IPS DF 4.7 (cell line): ENCODE data around the gene LGALS7B.
"Not testable (repeated sequence)": the region's sequence is repeated elsewhere in the genome, so short reads cannot be mapped to it uniquely, and the experiment has no call there.

Experiments
- DNase-seq: peaks from one replicate; pipeline ENCODE4 v3.0.0-alpha.2; 2013; ENCODE audit warnings: low spot score; ENCODE audit errors: extremely low read depth

The LGALS7B gene

DNA sequence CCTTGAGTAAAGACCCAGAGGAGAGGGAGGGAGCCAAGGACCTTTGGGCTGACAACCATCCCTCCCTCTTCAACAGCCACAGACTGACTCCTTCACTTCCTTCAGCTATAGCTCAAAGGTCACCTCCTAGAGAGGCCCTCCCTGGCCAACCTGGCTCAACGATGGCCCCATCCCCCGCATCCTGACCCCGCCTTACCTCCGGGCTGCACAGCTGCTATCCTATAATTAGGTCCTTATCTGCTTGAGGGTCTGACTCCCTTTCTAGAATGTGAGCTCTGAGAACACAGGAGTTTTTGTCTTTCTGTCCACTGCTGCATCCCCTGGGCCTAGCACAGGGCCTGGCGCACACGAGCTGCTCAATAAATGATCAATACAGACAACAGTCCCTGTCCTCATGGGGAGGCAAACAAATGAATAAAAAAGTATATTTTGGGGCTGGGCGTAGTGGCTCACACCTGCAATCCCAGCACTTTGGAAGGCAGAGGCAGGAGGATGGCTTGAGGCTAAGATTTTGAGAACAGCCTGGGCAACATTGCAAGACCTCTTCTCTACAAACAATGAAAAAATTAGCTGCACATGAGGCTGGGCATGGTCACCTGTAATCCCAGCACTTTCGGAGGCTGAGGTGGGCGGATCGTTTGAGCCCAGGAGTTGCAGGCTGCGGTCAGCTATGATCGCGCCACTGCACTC, 30.4 kb downstream of the LGALS7B start:
- no peak for DNase-seq

DNA sequence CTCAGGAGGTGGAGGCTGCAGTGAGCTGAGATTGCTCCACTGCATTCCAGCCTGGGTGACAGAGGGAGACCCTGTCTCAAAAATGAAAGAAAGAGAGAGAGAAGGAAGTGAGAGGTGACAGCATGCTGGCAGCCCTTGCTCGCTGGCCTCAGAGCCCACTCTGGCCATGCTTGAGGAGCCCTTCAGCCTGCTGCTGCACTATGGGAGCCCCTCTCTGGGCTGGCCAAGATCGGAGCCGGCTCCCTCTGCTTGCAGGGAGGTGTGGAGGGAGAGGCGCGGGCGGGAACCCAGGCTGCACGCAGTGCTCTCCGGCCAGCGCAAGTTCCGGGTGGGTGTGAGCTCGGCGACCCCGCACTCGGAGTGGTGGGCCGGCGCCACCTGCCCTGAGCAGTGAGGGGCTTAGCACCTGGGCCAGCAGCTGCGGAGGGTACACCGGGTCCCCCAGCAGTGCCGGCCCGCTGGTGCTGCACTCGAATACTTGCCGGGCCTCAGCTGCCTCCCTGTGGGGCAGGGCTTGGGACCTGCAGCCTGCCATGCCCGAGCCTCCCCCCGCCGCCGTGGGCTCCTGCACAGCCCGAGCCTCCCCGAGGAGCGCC, 32.3 kb downstream of the LGALS7B start:
- DNase-seq = not testable (repeated sequence)

DNA sequence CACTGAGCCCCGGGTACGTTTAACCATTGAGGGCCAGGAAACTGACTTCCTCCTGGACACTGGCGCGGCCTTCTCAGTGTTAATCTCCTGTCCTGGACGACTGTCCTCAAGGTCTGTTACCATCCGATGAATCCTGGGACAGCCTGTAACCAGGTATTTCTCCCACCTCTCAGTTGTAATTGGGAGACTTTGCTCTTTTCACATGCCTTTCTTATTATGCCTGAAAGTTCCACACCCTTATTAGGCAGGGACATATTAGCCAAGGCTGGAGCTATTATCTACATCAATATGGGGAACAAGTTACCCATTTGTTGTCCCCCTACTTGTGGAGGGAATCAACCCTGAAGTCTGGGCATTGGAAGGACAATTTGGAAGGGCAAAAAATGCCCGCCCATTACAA, 36.9 kb downstream of the LGALS7B start:
- not testable (repeated sequence) for DNase-seq

DNA sequence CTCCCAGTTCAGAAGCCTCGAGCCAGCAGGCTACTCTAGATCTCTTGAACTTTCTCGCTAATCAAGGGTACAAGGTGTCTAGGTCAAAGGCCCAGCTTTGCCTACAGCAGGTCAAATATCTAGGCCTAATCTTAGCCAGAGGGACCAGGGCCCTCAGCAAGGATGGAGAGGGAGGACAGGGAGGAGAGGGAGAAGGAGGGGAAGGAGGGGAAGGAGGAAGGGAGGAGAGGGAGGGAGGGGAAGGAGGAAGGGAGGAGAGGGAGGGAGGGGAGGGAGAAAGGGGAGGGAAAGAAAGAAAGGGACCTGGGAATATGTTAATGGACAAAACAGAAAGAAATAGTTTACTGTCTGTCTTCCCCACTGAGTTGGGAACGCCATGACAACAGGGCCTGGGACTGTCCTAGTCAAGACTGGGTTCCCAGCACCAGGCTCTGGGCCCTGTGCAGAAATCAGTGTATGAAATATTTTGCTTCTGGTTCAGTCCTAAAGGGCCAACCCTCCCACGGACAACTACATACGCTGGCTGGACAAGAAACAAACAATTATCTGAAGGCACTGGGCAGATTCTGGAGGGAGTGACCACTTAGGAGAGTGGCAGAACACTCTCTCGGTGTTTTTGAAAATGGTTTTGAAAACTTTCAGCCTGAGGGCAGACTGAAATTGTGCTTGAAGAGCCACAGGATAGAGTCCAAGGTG, 38.0 kb downstream of the LGALS7B start:
- no peak for DNase-seq

DNA sequence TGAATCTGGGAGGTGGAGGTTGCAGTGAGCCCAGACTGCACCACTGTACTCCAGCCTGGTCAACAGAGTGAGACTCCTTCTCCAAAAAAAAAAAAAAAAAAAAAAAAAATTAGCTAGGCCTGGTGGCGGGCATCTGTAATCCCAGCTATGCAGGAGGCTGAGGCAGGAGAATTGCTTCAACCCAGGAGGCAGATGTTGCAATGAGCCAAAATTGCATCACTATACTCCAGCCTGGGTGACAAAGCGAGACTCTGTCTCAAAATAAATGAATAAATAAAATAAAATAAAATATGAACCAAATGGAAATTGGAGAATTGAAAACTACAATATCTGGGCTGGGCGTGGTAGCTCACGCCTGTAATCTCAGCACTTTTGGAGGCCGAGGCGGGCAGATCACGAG, 40.2 kb downstream of the LGALS7B start:
- DNase-seq = not testable (repeated sequence)

DNA sequence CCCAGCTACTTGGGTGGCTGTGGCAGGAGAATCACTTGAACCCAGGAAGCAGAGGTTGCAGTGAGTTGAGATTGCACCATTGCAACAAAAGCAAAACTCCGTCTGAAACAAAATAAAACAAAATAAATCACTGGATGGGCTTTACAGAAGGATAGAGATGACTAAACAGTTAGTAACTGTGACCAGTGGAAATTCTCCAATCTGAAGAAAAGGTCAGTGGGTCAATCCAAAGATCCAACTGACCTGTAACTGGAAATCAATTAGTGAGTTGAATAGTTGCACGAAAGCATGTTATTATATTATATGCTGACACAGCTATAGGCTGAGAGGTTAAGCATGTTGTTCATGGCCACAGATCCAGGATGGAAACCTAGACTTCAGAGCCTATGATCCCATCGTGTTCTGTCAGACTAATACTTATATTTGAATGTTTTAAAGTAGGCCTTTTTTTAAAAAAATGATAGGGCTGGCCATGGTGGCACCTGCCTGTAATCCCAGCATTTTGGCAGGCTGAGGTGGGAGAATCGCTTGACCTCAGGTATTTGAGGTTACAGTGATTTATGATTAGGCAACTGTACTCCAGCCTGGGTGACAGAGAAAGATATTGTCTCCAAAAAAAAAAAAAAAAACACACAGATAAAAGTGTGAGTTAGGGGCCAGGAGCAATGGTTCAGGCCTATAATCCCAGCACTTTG, 41.2 kb downstream of the LGALS7B start:
- DNase-seq = no peak

DNA sequence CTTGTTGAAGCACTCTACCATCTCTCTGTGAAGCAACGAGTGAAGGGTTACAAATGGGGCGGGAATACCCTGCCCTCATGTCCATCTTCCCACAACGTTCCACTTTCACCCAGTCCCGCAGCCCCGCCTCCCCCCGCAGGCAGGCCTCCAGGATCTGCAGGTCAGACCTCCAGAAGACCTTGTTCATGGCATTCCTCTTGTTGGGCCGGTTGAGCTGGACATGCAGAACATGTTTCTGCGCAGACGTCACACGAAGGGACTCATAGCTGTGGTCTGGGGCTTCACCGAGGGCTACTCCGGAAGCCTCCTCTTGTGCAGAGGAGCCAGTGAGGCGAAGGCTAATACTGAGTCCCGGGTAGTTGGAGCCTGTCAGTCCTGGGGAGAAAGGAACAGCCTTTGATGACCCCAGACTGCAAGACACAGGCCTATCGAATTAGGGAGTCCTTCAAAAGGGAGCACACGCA, 42.2 kb downstream of the LGALS7B start:
- no peak for DNase-seq

DNA sequence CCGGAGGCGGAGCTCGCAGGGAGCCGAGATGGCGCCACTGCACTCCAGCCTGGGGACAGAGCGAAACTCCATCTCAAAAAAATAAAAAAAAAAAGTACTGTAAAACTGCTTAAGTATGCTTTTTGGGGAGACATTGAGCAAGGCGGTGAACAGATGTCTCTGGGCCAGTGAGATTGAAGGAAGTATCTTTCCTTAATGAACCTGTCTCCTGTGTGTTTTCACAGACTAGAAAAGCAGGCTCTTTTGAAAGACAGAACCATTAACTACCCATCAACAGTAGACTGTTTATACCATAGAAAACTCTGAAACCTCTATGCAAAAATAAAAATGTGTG, 44.1 kb downstream of the LGALS7B start:
- DNase-seq = no peak

DNA sequence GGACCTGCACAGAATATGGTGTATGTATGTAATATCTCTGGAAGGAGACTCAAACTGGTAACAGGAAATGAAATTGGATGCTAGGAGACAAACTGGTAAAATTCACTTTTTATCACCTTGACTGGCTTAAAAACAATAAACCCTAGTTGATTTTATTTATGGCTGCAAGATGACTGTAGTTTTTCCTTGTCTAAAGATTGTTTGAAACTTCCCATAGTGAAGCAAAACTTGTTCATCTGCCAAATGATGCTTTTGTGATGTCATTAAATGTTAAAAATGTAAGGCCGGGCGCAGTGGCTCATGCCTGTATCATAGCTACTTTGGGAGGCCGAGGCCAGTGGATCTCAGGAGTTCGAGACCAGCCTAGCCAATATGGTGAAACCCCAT, 45.1 kb downstream of the LGALS7B start:
- DNase-seq = no peak

DNA sequence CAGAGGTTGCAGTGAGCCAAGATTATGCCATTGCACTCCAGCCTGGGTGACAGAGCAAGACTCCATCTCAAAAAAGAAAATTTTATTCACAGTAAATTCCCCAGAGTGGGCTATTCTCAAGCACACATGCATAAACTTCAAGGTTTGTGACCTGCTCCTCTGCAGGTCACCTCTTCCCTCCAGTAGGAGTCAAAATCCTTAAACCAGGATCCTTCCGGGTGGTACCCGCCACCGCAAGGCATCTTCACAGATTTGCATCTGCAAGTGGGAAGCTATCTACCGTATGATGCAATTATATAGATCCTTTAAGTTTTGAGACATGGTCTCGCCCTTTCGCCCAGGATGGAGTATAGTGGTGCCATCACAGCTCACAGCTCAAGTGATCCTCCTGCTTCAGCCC, 45.6 kb downstream of the LGALS7B start:
- no peak for DNase-seq

DNA sequence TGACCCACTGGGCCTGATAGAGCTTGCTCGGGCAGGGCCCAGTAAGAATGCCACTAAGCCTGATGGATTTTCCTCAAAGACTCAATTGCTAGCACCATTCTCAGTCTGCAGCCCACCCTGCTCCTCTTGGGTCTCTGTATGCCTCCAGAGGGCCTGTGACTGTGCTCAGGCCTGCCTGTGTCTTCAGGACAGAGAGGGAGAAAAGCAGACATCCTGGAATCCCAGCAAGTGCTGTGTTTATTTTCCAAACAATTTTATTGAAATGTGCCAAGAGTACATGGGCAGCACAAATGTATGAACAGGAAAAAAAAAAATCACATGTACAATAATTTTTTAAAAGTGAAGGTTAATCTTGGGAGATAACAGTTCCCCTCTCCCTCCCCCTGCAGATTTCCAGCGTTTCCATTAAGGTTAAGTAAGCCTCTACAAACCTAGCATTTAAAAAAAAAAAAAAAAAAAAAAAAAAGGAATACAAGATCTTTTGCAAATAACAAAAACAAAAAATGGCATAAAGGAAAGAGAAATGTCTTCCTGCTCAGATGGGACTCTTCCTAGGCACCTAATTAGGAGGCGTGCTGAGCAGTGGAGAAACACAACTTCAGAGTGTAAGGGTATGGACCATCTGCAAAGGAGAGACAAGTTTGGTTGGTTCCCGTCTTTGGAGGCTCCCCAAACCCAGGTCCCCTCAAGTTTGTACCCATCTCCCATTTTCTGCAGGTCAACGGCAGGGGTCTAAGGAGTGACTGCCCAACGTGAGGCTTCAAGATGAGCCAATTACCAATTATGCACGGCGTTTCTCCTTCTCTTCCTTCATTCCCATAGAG, 47.4 kb downstream of the LGALS7B start:
- DNase-seq = no peak

DNA sequence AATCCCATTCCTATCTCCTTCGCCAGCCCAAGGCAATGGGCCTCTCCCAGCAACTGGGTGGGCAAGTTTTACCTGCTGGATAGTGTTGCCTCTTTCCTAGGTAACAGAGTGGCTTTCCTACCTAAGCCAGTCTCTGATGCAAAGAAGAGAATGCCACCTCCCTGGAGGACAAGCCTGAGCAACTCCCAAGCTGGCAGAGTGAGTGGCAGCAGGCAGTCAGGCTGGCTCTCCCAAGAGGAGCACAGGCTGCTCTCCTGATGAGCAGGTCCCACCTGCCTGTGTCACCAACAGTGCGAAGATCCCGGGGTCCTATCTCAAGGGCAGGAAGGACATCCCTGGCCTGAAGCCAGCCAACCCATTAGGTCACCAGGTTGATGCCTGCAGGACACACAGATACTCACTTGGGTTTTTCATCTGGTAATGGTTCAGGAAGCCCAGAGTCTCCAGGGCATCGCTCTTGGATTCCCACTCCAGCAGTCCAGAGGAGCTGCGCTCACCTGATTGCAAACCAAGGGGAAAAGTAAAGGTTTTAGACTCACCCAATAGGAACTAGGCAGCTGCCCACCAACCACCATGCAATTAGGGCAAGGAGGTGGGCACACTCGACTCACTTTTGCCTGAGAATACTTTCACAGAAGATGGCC, 48.1 kb downstream of the LGALS7B start:
- no peak for DNase-seq

DNA sequence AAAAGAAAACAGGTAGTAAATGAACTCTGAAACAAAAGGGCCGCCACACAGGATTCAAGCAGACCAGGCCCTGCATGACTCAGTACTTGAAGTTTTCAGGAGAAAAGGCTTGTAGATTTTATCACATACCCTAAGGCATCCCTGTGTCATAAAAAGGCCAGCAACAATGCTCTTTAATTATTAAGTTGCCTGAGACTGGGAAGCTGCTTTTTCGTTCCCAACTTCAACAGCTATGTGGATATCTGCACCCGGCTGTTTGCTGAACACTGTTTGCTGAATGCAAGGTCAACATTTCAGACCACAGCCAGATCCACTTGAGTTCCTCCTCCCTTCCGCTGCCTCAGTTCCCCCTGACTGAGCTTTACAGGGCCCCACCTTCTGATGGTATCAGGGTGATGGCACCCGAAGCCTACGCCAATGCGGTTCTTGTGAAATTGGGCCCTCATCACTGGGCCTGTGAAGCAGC, 48.7 kb downstream of the LGALS7B start:
- no peak for DNase-seq

DNA sequence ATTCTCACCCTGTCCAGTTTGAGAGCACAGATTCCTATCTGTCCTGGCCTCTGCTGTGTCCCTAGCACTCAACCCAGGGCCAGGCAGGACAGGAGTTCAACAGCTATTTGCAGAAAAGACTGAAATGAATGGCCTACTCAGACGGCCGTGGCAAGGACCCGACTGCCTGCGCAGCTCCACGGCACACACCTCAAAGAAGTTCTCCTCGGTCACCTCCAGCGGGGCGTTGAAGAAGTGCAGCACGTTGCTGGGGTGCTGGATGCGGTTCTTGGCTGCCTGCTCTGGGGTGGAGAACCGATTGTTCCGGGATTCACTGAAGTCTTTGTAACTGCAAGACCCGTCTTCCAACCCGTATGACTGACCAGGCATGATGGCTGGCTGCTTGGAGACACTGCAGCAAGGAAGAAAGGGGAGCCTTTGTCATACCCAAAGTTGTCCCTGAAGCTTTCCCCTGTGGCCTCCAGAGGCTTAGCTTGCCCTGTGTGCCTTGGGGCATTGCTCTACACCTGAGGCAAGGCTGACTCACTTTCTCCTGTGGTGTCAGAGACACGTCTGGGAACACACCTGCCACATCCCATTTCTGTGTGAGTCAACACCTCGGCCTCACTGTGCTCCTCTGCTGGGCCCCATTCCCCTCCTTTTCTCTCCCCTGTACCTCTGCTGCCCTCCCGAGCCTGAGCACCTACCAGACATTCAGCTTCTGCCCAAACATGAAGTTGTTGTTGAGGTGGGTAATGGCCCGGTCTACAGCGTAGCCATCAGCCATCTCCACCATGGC, 49.4 kb downstream of the LGALS7B start:
- DNase-seq = no peak

DNA sequence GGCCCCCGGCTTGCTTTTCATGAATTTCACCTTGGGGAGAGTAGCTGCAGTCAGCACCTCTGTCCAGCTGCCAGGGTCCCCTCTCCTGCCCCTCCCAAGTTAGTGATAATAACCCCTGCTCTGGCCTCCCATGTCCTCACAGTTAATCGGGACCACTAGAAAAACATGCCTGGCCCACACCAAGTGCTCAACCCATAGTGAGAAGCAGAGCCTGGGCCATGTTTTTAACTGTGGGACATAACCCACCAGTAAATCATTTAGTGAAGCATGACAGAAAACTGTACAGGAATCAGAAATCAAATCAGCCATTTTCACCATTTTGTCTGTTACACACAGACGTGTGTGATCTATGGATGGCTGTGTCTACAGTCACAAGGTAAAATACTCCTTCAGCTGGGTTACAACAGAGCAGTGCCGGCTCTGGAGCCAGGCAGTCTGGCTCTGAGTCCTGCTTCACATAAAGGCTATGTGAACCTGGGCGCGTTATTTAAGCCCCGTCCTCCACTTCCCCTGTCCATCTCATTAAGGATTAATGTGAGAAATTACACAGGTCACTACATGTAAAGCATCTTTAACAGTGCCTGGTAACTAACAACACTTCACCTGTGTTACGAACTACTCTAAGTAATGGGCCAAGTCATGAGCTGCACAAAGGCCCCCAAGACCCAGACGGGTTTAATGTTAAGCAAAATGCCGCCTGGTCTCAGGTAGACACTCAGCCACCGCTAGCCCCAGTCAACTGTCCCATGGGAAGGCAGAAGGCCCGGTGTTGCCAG, 50.2 kb downstream of the LGALS7B start:
- no peak for DNase-seq

DNA sequence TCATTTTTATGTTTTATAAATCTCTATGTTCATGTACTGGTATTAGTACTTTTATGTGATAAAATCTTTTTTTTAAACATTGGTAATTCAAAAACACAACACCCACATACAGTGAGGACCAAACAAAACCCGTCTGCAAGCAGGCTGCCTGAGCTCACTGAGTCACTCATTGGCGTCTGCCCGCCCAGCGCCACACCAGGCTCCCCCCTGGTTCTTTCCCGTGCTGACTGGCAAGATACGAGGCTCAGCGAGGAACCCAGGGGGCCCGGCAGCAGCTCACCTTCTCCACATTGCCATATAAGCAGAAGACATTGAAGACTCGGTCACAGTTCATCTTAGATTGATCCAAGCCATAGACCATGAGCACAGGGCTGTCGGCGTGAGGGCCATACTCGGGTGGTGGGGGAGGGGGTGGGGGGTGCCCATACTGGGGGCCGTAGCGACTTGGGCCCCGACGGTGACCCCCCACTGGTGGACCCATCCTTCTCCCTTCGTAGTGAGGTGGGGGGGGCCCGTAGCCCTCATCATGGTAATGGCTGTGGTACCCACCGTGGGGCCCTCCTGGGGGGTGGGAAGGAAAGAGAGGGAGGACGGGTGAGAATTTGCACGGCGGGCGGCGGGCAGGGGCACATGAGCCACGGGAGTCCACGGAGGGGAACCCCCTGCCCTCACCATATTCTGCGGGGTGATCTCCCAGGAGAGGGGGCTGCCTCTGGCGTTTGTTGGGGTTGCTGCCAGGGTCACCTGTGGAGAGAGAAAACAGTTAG, 51.0 kb downstream of the LGALS7B start:
- no peak for DNase-seq

DNA sequence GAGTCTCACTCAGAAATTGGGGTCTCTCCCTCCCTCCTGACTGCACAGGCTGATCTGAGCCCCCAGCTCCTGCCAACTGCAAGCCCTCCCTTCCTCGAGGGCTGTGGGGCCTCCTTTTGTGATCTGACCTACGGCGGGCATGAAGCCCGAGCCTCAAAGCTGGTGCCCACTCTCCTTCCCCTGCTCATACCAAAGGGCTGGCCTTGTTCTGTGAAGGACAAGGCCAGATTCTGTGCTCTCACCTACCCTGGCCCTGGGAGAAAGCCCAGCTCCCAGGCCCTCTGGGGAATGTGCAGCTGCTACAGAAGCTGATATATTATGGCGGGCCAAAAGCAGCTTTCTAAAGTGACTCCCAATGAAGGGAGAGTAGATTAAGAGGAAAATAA, 51.6 kb downstream of the LGALS7B start:
- no peak for DNase-seq
